PFSK-1 (cell line): ENCODE data around the gene CHCHD1.

Experiments used
- FOXP2 ChIP-seq: optimal IDR thresholded peaks from 2 replicates; pipeline ENCODE3; 2011; ENCODE audit warnings: borderline replicate concordance, control low read depth, inconsistent platforms; ENCODE audit not compliant: insufficient read depth; ENCODE audit errors: extremely low read length, extremely low read depth
- POLR2AphosphoS5 ChIP-seq: IDR thresholded peaks from 2 replicates; pipeline ENCODE4 v1.6.1; 2012; ENCODE audit warnings: low read depth, mild to moderate bottlenecking, control low read depth, low read length, moderate library complexity
- REST ChIP-seq, 2 experiments: IDR thresholded peaks; 2 replicates each; pipeline versions ENCODE4 v1.6.1 to v1.8.0; 2011 to 2012; ENCODE audit warnings: low read depth in 2 of 2, low read length in 2 of 2, control low read depth in 1 of 2, inconsistent platforms in 1 of 2, mild to moderate bottlenecking in 1 of 2, moderate library complexity in 1 of 2; ENCODE audit not compliant: insufficient read depth in 1 of 2
- SIN3A ChIP-seq: IDR thresholded peaks from 2 replicates; pipeline ENCODE4 v1.6.1; 2012; ENCODE audit warnings: mild to moderate bottlenecking, low read length, moderate library complexity, borderline replicate concordance; ENCODE audit not compliant: insufficient read depth
- TAF1 ChIP-seq: IDR thresholded peaks from 2 replicates; pipeline ENCODE4 v1.6.1; 2012; ENCODE audit warnings: low read length, control low read depth, borderline replicate concordance; ENCODE audit not compliant: insufficient read depth

- no peak for TF ChIP-seq REST (IDR thresholded peaks at IDR 0.05; ENCODE audit: insufficient read depth in 1 of 2, low read depth in 2 of 2, low read length in 2 of 2)
- no peak for TF ChIP-seq POLR2AphosphoS5
- no peak for TF ChIP-seq SIN3A
- no peak for TF ChIP-seq TAF1
- no peak for TF ChIP-seq FOXP2
These were observed 35.3 kb downstream of the CHCHD1 start for GRCh38 chr10:73816917-73817729.
